ENCODE results near the gene INPP5A.

INPP5A gene

GRCh38 chr10:132616996-132617736 lies 79.6 kb downstream of the INPP5A start:
- ChIA-PET POLR2A (no interaction called here), CTCF (interaction anchor here (0.6 to 1.9 kb wide), 3 partner anchors 10 to 17 kb away, joined by 3 to 7 read pairs (median 3); no protein-coding TSS in a partner anchor)
- no peak for DNase-seq (ENCODE audit: extremely low spot score)
- no peak for TF ChIP-seq CTCF (IDR thresholded peaks at IDR 0.05; ENCODE audit: control extremely low read depth, extremely low read depth, low read depth, missing control alignments)

- DNase-seq (ENCODE audit: extremely low spot score) = no peak
- ChIA-PET CTCF (interaction anchor here (1.0 to 1.9 kb wide), 2 partner anchors 10 to 15 kb away, joined by 3 to 7 read pairs; no protein-coding TSS in a partner anchor), POLR2A (no interaction called here)
- no peak for TF ChIP-seq CTCF (IDR thresholded peaks at IDR 0.05; ENCODE audit: control extremely low read depth, extremely low read depth, low read depth, missing control alignments)
These were observed 80.1 kb downstream of the INPP5A start for GRCh38 chr10:132617737-132618052.

- ChIA-PET POLR2A (no interaction called here), CTCF (interaction anchor here (1.0 to 1.9 kb wide), 2 partner anchors 11 to 15 kb away, joined by 3 to 7 read pairs; no protein-coding TSS in a partner anchor)
- no peak for DNase-seq (ENCODE audit: extremely low spot score)
- TF ChIP-seq CTCF (IDR thresholded peaks at IDR 0.05; ENCODE audit: control extremely low read depth, extremely low read depth, low read depth, missing control alignments) = no peak
These were observed 80.8 kb downstream of the INPP5A start for GRCh38 chr10:132618158-132618919.

GRCh38 chr10:132619927-132620326 lies 82.3 kb downstream of the INPP5A start:
- no peak for DNase-seq (ENCODE audit: extremely low spot score)
- POLR2A ChIA-PET = no interaction called here
- no peak for TF ChIP-seq CTCF (IDR thresholded peaks at IDR 0.05; ENCODE audit: control extremely low read depth, extremely low read depth, low read depth, missing control alignments)
- CTCF ChIA-PET = no interaction called here

GRCh38 chr10:132624061-132624846 lies 86.7 kb downstream of the INPP5A start:
- ChIA-PET POLR2A (no interaction called here), CTCF (interaction anchor here (1.0 to 1.4 kb wide), 2 partner anchors 9 to 17 kb away, joined by 3 to 5 read pairs; no protein-coding TSS in a partner anchor)
- DNase-seq (ENCODE audit: extremely low spot score) = no peak
- TF ChIP-seq CTCF (IDR thresholded peaks at IDR 0.05; ENCODE audit: control extremely low read depth, extremely low read depth, low read depth, missing control alignments) = no peak

GRCh38 chr10:132624847-132625471 lies 87.4 kb downstream of the INPP5A start:
- POLR2A ChIA-PET = no interaction called here
- no peak for TF ChIP-seq CTCF (IDR thresholded peaks at IDR 0.05; ENCODE audit: control extremely low read depth, extremely low read depth, low read depth, missing control alignments)
- DNase-seq (ENCODE audit: extremely low spot score) = no peak
- CTCF ChIA-PET = interaction anchor here (1.4 kb wide), 1 partner anchor 8 kb away, joined by 5 read pairs; no protein-coding TSS in a partner anchor

All from GM10248 (cell line).